NB4 (cell line): Measurements from ENCODE around the gene FARP1.

ENCODE experiments used
- DNase-seq: peaks from one replicate; pipeline ENCODE4 v3.0.0; 2010; ENCODE audit warnings: low read depth
- H3K4me3 ChIP-seq: one replicate; pipeline ENCODE4 v1.5.1; 2011; ENCODE audit warnings: mild to moderate bottlenecking, low read depth, low read length, moderate library complexity
- CTCF ChIP-seq: IDR thresholded peaks from one replicate; pipeline ENCODE4 v1.5.1; 2012; ENCODE audit warnings: low read depth, low read length
- MAX ChIP-seq: IDR thresholded peaks from 2 replicates; pipeline ENCODE4 v1.6.1; 2011; ENCODE audit warnings: low read depth, low read length
- MYC ChIP-seq: IDR thresholded peaks from 2 replicates; pipeline ENCODE4 v1.6.1; 2011; ENCODE audit warnings: low read depth, low read length
- POLR2A ChIP-seq: IDR thresholded peaks from 2 replicates; pipeline ENCODE4 v1.6.1; 2011; ENCODE audit warnings: mild to moderate bottlenecking; ENCODE audit not compliant: insufficient read length; ENCODE audit errors: extremely low read depth

The FARP1 gene

GRCh38 chr13:98261165-98261702 lies 118.3 kb downstream of the FARP1 start:
- H3K4me3 ChIP-seq, result no peak overlapping the region
- no peak for TF ChIP-seq POLR2A
- TF ChIP-seq CTCF, result no peak
- TF ChIP-seq MYC, result no peak
- no peak for TF ChIP-seq MAX
- DNase-seq, result no peak

GRCh38 chr13:98262292-98262691 lies 119.4 kb downstream of the FARP1 start:
- DNase-seq, result no peak
- no peak overlapping the region for H3K4me3 ChIP-seq

GRCh38 chr13:98263841-98264240 lies 120.9 kb downstream of the FARP1 start:
- H3K4me3 ChIP-seq, result no peak overlapping the region
- TF ChIP-seq CTCF (no peak), POLR2A (no peak), MAX (no peak), MYC (no peak)
- DNase-seq, result no peak

More at GRCh38 chr13:98262292-98262691, 119.4 kb downstream of the FARP1 start:
- TF ChIP-seq POLR2A (no peak), CTCF (no peak), MAX (no peak), MYC (no peak)

- no peak for TF ChIP-seq POLR2A
- TF ChIP-seq MAX, result no peak
- TF ChIP-seq MYC, result no peak
- TF ChIP-seq CTCF, result no peak
- no peak overlapping the region for H3K4me3 ChIP-seq
- no peak for DNase-seq
Measured at GRCh38 chr13:98264877-98265276, 122.0 kb downstream of the FARP1 start.

- H3K4me3 ChIP-seq, result no peak overlapping the region
- no peak for DNase-seq
- TF ChIP-seq MAX (no peak), POLR2A (no peak), MYC (no peak), CTCF (no peak)
Measured at GRCh38 chr13:98265692-98266551, 123.0 kb downstream of the FARP1 start.
